Measurements from ENCODE around the gene ARV1. TPM values are rescaled to one million over a fixed set of nuclear protein-coding genes. Genes with fewer than 3 reads are reported as not detected.
A peak's percentile ranks its signal among the peaks of the same experiment; 100 is the strongest.

ARV1 gene
- total and polyA plus RNA-seq, 7 experiments from 2014 or later = 5.6 to 35.8 (median 12.3) TPM

DNA sequence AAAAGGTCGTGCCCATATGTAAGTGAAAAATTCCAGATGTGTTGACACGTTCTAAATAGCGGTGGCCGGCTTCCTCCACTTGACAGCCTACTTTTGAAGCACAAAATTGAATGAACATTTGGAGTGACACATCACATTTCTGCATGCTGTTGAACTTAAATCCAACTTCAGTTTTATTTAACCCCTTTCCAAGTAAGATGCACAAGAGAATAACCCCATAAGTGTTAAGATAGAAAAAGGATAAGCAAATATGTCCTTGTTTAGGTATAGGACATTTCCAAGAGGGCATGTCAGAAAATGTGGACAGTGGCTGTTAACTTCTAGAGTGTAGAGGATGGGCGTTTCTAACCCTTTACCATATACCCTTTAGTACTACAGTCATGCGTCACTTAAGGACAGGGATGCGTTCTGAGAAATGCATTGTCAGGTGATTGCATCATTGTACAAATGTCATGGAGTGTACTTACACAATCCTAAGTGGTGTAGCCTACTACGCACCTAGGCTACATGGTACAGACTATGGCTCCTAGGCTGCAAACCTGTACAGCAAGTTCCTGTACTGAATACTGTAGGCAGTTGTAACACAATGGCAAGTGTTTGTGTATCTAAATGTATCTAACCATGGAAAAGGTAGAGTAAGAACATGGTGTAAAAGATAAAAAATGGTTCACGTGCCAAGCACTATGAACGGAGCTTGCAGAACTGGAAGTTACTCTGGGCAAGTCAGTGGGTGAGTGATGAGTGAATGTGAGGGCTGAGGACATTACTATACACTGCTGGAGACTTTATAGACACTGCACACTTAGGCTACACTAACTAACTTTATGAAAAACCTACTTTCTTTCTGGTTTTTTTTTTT lies 70.5 kb downstream of the ARV1 start:
- peaks cover 0 to 23% (median 16%) of the 10 kb centered on the region in 7 donors for H3K4me1 Mint-ChIP-seq
- peaks cover 0 to 10% (median 3%) of the 10 kb centered on the region in 11 donors for H3K9me3 Mint-ChIP-seq
- no peaks in the 10 kb centered on the region for H3K27me3 ChIP-seq (ENCODE audit: control insufficient read depth in 2 of 2, insufficient read depth in 2 of 2, low read length in 2 of 2)
- H3K4me3 Mint-ChIP-seq = no peak overlapping the region
- CTCF ChIA-PET = no interaction called here
- no peak overlapping the region for H3K27ac Mint-ChIP-seq
- POLR2A ChIA-PET = interaction anchor here (0.6 kb wide), 1 partner anchor 9 kb away, joined by 3 read pairs; no protein-coding TSS in a partner anchor
- H3K4me1 ChIP-seq (ENCODE audit: control insufficient read depth in 2 of 2, insufficient read depth in 2 of 2, low read length in 2 of 2) = no peaks in the 10 kb centered on the region
- no peaks in the 10 kb centered on the region for H3K9me3 ChIP-seq (ENCODE audit: control insufficient read depth in 2 of 3, low read length in 3 of 3)
- no peaks in the 10 kb centered on the region for H3K36me3 ChIP-seq (ENCODE audit: control insufficient read depth in 2 of 3, insufficient read depth in 3 of 3, low read length in 3 of 3)
- DNase-seq = no peak
- ATAC-seq = peak; percentile 24
- peaks cover 0 to 5% (median 0%) of the 10 kb centered on the region in 5 donors for H3K36me3 Mint-ChIP-seq
- peaks cover 9 to 43% (median 16%) of the 10 kb centered on the region in 5 donors for H3K27me3 Mint-ChIP-seq
- no peak overlapping the region for H3K27ac ChIP-seq (ENCODE audit: low read depth, low read length)
- H3K4me3 ChIP-seq (ENCODE audit: low read length) = no peak overlapping the region
- intact Hi-C loops (cut with micrococcal nuclease) = loop anchor here (10.0 kb wide), 3 partner anchors 285 to 555 kb away; partner anchors contain the start of genes COG2 (in 1 of the 2), EXOC8 (in 1 of the 2) and SPRTN (in 1 of the 2)

Other genes with a start within 250 kb of the ARV1 start
- not detected for gene CAPN9, start 231.7 kb upstream of the ARV1 start, total RNA-seq
- gene CAPN9, start 231.7 kb upstream of the ARV1 start, polyA plus RNA-seq = under 1 TPM in 1 of 2 donors, not detected in 1; 0.12 TPM
- gene C1orf198, start 110.6 kb upstream of the ARV1 start, total RNA-seq = 1 to 10 TPM; 2.9 to 6.0 (median 3.7) TPM
- 1 to 10 TPM; 6.3 to 8.1 TPM for gene C1orf198, start 110.6 kb upstream of the ARV1 start, polyA plus RNA-seq
- 10 to 100 TPM; 31.8 to 54.6 (median 45.1) TPM for gene TTC13, start 233 bp upstream of the ARV1 start, total RNA-seq
- gene TTC13, start 233 bp upstream of the ARV1 start, polyA plus RNA-seq = 10 to 100 TPM in 1 of 2 donors, 1 to 10 TPM in 1; 9.9 to 10.8 TPM
- 1 to 10 TPM; 4.5 to 9.0 (median 6.9) TPM for gene FAM89A, start 61.2 kb downstream of the ARV1 start, total RNA-seq
- 10 to 100 TPM in 1 of 2 donors, 1 to 10 TPM in 1; 9.0 to 12.0 TPM for gene FAM89A, start 61.2 kb downstream of the ARV1 start, polyA plus RNA-seq
- gene TRIM67, start 183.0 kb downstream of the ARV1 start, total RNA-seq = under 1 TPM in 1 of 5 experiments, not detected in 4; 0.02 TPM
- gene TRIM67, start 183.0 kb downstream of the ARV1 start, polyA plus RNA-seq = not detected